ENCODE measurements around the gene SNX19.

The SNX19 gene

GRCh38 chr11:130840679-130841078 is 75.6 kb downstream of the SNX19 start:
- no peak for DNase-seq

- no peak for DNase-seq
Observed at GRCh38 chr11:130839981-130840666, 76.2 kb downstream of the SNX19 start.

- no peak for DNase-seq
Observed at GRCh38 chr11:130837194-130837593, 79.1 kb downstream of the SNX19 start.

- DNase-seq: no peak
Observed at GRCh38 chr11:130834886-130835285, 81.4 kb downstream of the SNX19 start.

GRCh38 chr11:130832566-130833425 is 83.5 kb downstream of the SNX19 start:
- DNase-seq: no peak

- DNase-seq: no peak
Observed at GRCh38 chr11:130831976-130832375, 84.3 kb downstream of the SNX19 start.

- peak in 1 of 5 experiments; percentile 8 for DNase-seq
Observed at GRCh38 chr11:130831506-130831905, 84.8 kb downstream of the SNX19 start.

GRCh38 chr11:130830566-130830965 is 85.7 kb downstream of the SNX19 start:
- DNase-seq: no peak

- no peak for DNase-seq
Observed at GRCh38 chr11:130829920-130830511, 86.3 kb downstream of the SNX19 start.

GRCh38 chr11:130828741-130829140 is 87.5 kb downstream of the SNX19 start:
- no peak for DNase-seq

- peak in 1 of 5 experiments; percentile 8 for DNase-seq
Observed at GRCh38 chr11:130827451-130828377, 88.6 kb downstream of the SNX19 start.

- DNase-seq: no peak
Observed at GRCh38 chr11:130826572-130826971, 89.7 kb downstream of the SNX19 start.

- no peak for DNase-seq
Observed at GRCh38 chr11:130825983-130826382, 90.3 kb downstream of the SNX19 start.

- no peak for DNase-seq
Observed at GRCh38 chr11:130825561-130825960, 90.7 kb downstream of the SNX19 start.

Data from T-helper 2 cell (primary cell).